ENCODE data around the gene HOXD4. TPM values are rescaled to one million over a fixed set of nuclear protein-coding genes. Genes with fewer than 3 reads are reported as not detected.
A peak's percentile ranks its signal among the peaks of the same experiment; 100 is the strongest.

HOXD4 gene
- polyA plus RNA-seq, 1 donor from 2014 or later = not detected

GRCh38 chr2:176170602-176171305 lies 19.4 kb downstream of the HOXD4 start:
- no peak overlapping the region for H3K4me3 ChIP-seq (ENCODE audit: low read length)
- no peak overlapping the region for H3K4me2 ChIP-seq (ENCODE audit: low read length)

GRCh38 chr2:176171351-176172006 lies 20.1 kb downstream of the HOXD4 start:
- Histone ChIP-seq H4K20me1 (ENCODE audit: insufficient read depth) (no peaks in the 10 kb centered on the region), H3K27ac (ENCODE audit: low read length) (no peak overlapping the region), H3K9me3 (ENCODE audit: low read length) (no peaks in the 10 kb centered on the region), H2AFZ (ENCODE audit: low read depth, low read length) (no peak overlapping the region), H3F3A (ENCODE audit: insufficient read depth, low read length, poor library complexity, severe bottlenecking) (no peaks in the 10 kb centered on the region), H3K9me2 (ENCODE audit: insufficient read depth, low read length) (no peaks in the 10 kb centered on the region), H3K36me3 (ENCODE audit: insufficient read depth, low read length) (no peaks in the 10 kb centered on the region), H3K9ac (ENCODE audit: low read length) (no peak overlapping the region), H3K4me3 (ENCODE audit: low read length) (peak overlapping the region; percentile 43), H3K27me3 (ENCODE audit: insufficient read depth, low read depth, low read length) (peaks cover 100% of the 10 kb centered on the region), H3K79me2 (replicated peaks; ENCODE audit: insufficient read depth, low read length) (no peaks in the 10 kb centered on the region), H3K4me2 (ENCODE audit: low read length) (no peak overlapping the region)
- TF ChIP-seq, protein P1, sequence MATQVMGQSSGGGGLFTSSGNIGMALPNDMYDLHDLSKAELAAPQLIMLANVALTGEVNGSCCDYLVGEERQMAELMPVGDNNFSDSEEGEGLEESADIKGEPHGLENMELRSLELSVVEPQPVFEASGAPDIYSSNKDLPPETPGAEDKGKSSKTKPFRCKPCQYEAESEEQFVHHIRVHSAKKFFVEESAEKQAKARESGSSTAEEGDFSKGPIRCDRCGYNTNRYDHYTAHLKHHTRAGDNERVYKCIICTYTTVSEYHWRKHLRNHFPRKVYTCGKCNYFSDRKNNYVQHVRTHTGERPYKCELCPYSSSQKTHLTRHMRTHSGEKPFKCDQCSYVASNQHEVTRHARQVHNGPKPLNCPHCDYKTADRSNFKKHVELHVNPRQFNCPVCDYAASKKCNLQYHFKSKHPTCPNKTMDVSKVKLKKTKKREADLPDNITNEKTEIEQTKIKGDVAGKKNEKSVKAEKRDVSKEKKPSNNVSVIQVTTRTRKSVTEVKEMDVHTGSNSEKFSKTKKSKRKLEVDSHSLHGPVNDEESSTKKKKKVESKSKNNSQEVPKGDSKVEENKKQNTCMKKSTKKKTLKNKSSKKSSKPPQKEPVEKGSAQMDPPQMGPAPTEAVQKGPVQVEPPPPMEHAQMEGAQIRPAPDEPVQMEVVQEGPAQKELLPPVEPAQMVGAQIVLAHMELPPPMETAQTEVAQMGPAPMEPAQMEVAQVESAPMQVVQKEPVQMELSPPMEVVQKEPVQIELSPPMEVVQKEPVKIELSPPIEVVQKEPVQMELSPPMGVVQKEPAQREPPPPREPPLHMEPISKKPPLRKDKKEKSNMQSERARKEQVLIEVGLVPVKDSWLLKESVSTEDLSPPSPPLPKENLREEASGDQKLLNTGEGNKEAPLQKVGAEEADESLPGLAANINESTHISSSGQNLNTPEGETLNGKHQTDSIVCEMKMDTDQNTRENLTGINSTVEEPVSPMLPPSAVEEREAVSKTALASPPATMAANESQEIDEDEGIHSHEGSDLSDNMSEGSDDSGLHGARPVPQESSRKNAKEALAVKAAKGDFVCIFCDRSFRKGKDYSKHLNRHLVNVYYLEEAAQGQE (IDR thresholded peaks at IDR 0.05; ENCODE audit: borderline replicate concordance) = no peak
- TF ChIP-seq EP300 (conservative IDR thresholded peaks at IDR 0.05; ENCODE audit: poor library complexity, severe bottlenecking) = no peak
- TF ChIP-seq SMC3 (conservative IDR thresholded peaks at IDR 0.05; ENCODE audit: poor library complexity) = no peak
- TF ChIP-seq TAF1 (IDR thresholded peaks at IDR 0.05; ENCODE audit: low read depth) = no peak
- TF ChIP-seq MXI1 (conservative IDR thresholded peaks at IDR 0.05; ENCODE audit: poor library complexity, severe bottlenecking) = no peak
- TF ChIP-seq, protein P2, sequence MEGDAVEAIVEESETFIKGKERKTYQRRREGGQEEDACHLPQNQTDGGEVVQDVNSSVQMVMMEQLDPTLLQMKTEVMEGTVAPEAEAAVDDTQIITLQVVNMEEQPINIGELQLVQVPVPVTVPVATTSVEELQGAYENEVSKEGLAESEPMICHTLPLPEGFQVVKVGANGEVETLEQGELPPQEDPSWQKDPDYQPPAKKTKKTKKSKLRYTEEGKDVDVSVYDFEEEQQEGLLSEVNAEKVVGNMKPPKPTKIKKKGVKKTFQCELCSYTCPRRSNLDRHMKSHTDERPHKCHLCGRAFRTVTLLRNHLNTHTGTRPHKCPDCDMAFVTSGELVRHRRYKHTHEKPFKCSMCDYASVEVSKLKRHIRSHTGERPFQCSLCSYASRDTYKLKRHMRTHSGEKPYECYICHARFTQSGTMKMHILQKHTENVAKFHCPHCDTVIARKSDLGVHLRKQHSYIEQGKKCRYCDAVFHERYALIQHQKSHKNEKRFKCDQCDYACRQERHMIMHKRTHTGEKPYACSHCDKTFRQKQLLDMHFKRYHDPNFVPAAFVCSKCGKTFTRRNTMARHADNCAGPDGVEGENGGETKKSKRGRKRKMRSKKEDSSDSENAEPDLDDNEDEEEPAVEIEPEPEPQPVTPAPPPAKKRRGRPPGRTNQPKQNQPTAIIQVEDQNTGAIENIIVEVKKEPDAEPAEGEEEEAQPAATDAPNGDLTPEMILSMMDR (IDR thresholded peaks at IDR 0.05; ENCODE audit: poor library complexity, severe bottlenecking) = no peak
- no peak for TF ChIP-seq RAD21 (conservative IDR thresholded peaks at IDR 0.05)
- no peak for TF ChIP-seq EZH2 (IDR thresholded peaks at IDR 0.05; ENCODE audit: borderline replicate concordance, insufficient read depth, low read length, poor library complexity, severe bottlenecking)

More at GRCh38 chr2:176170602-176171305, 19.4 kb downstream of the HOXD4 start:
- H3K79me2 ChIP-seq (replicated peaks; ENCODE audit: insufficient read depth, low read length) = no peaks in the 10 kb centered on the region
- no peaks in the 10 kb centered on the region for H4K20me1 ChIP-seq (ENCODE audit: insufficient read depth)
- H3K9me2 ChIP-seq (ENCODE audit: insufficient read depth, low read length) = no peaks in the 10 kb centered on the region
- H3K27ac ChIP-seq (ENCODE audit: low read length) = no peak overlapping the region
- no peaks in the 10 kb centered on the region for H3K36me3 ChIP-seq (ENCODE audit: insufficient read depth, low read length)
- no peak overlapping the region for H3K9ac ChIP-seq (ENCODE audit: low read length)
- H3K9me3 ChIP-seq (ENCODE audit: low read length) = no peaks in the 10 kb centered on the region
- peaks cover 100% of the 10 kb centered on the region for H3K27me3 ChIP-seq (ENCODE audit: insufficient read depth, low read depth, low read length)
- H2AFZ ChIP-seq (ENCODE audit: low read depth, low read length) = no peak overlapping the region
- TF ChIP-seq, protein P2 (IDR thresholded peaks at IDR 0.05; ENCODE audit: poor library complexity, severe bottlenecking) = no peak
- TF ChIP-seq RAD21 (conservative IDR thresholded peaks at IDR 0.05) (no peak), TAF1 (IDR thresholded peaks at IDR 0.05; ENCODE audit: low read depth) (no peak), SMC3 (conservative IDR thresholded peaks at IDR 0.05; ENCODE audit: poor library complexity) (no peak), POLR2AphosphoS5 (IDR thresholded peaks at IDR 0.05) (no peak), EZH2 (IDR thresholded peaks at IDR 0.05; ENCODE audit: borderline replicate concordance, insufficient read depth, low read length, poor library complexity, severe bottlenecking) (no peak), MXI1 (conservative IDR thresholded peaks at IDR 0.05; ENCODE audit: poor library complexity, severe bottlenecking) (no peak), EP300 (conservative IDR thresholded peaks at IDR 0.05; ENCODE audit: poor library complexity, severe bottlenecking) (no peak)
- TF ChIP-seq, protein P1 (IDR thresholded peaks at IDR 0.05; ENCODE audit: borderline replicate concordance) = no peak
- no peaks in the 10 kb centered on the region for H3F3A ChIP-seq (ENCODE audit: insufficient read depth, low read length, poor library complexity, severe bottlenecking)
